SK-N-SH (cell line): Measurements from ENCODE around the gene VGLL3.

Source experiments
- CTCF ChIP-seq: fragments of 200-600 bp; sonication (generic); IDR thresholded peaks from 2 replicates; pipeline ENCODE4 v1.6.1; 2017; ENCODE audit warnings: antibody characterized with exemption, mild to moderate bottlenecking, moderate library complexity
- EP300 ChIP-seq, 2 experiments: IDR thresholded peaks; 2 replicates each; pipeline versions ENCODE4 v1.4.0 to v1.6.1; 2012; ENCODE audit warnings: borderline replicate concordance in 1 of 2, low read depth in 1 of 2, low read length in 1 of 2
- NRF1 ChIP-seq: IDR thresholded peaks from 2 replicates; pipeline ENCODE4 v1.6.1; 2012; ENCODE audit warnings: low read depth, mild to moderate bottlenecking, low read length
- RCOR1 ChIP-seq: fragments of 150-350 bp; IDR thresholded peaks from 2 replicates; pipeline ENCODE4 v1.6.1; 2017; ENCODE audit warnings: antibody characterized with exemption, low read length
- RFX5 ChIP-seq: IDR thresholded peaks from 2 replicates; pipeline ENCODE4 v1.6.1; 2012; ENCODE audit warnings: mild to moderate bottlenecking, improper control_type of control experiment, low read length
- SIN3A ChIP-seq: IDR thresholded peaks from 2 replicates; pipeline ENCODE4 v1.6.1; 2012; ENCODE audit warnings: low read depth, mild to moderate bottlenecking, low read length, moderate library complexity, borderline replicate concordance
- TCF12 ChIP-seq: IDR thresholded peaks from 2 replicates; pipeline ENCODE4 v1.4.0; 2012
- USF1 ChIP-seq: IDR thresholded peaks from 2 replicates; pipeline ENCODE4 v1.4.0; 2012; ENCODE audit warnings: low read depth, borderline replicate concordance
- YY1 ChIP-seq: IDR thresholded peaks from 2 replicates; pipeline ENCODE4 v1.4.0; 2012; ENCODE audit warnings: low read depth, mild to moderate bottlenecking
- ZBTB33 ChIP-seq: IDR thresholded peaks from 2 replicates; pipeline ENCODE4 v1.4.0; 2012; ENCODE audit warnings: low read depth, borderline replicate concordance

GRCh38 chr3:86982883-86983282, 8.1 kb downstream of the VGLL3 start:
- TF ChIP-seq ZBTB33 (no peak), TCF12 (no peak), USF1 (no peak), NRF1 (no peak), CTCF (no peak), RCOR1 (no peak), SIN3A (no peak), EP300 (IDR thresholded peaks at IDR 0.05; ENCODE audit: borderline replicate concordance in 1 of 2, low read depth in 1 of 2, low read length in 1 of 2) (no peak), YY1 (no peak), RFX5 (no peak)
